ENCODE data around the gene ZBTB20. TPM values are rescaled to one million over a fixed set of nuclear protein-coding genes. Genes with fewer than 3 reads are reported as not detected.

Gene ZBTB20
- total RNA-seq, 1 donor from 2014 or later: 32.5 TPM

DNA sequence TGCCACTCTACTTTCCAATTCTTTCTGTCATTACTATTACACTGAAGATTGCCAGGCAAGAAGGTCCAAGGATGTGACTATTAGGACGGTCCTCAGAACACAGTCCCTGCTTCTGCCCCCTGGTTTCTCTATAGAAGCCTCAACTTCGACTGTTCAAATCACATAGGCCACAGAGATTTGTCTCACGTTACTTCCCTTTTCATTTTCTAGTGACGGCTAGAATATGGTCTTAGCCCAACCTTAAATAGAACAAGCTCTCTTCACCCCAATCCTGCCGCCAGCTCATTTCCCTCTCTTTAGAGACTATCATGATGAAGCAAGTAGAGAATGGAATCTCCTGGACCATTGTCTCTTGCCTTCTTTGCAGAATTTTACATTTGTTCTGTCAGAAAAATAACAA is 768.3 kb downstream of the ZBTB20 start:
- no peak for DNase-seq (ENCODE audit: low read depth)
- no peak for TF ChIP-seq CTCF (IDR thresholded peaks at IDR 0.05; ENCODE audit: insufficient read depth, low read length, poor library complexity, severe bottlenecking)
- H3K27me3 ChIP-seq (ENCODE audit: control insufficient read depth, insufficient read depth, low read length): no peaks in the 10 kb centered on the region

DNA sequence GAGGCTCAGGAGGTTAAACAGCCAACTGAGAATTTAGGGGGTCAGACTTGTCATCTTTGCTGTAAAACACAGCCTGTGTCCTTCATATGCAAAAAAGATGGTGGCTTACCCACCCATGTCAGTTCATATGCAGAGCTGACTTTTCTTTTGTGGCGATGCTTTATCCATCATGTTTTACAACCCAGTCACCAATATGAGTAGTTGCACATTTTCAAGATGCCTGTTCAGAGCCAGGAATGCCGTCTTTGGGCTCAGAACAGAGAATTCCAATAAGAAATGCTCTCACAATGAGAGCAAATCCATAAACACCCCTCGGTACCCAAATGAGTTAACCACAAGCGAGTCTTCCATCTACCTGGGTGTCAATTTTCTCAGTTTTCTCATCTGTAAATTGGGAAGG is 769.7 kb downstream of the ZBTB20 start:
- H3K36me3 ChIP-seq (ENCODE audit: control insufficient read depth, insufficient read depth, low read length): peaks cover 2% of the 10 kb centered on the region
- H3K27me3 ChIP-seq (ENCODE audit: control insufficient read depth, insufficient read depth, low read length): no peaks in the 10 kb centered on the region
- TF ChIP-seq CTCF (IDR thresholded peaks at IDR 0.05; ENCODE audit: insufficient read depth, low read length, poor library complexity, severe bottlenecking): no peak
- no peak overlapping the region for H3K4me3 ChIP-seq (ENCODE audit: low read depth, low read length)
- no peak for DNase-seq (ENCODE audit: low read depth)

More for the DNA sequence above, 768.3 kb downstream of the ZBTB20 start:
- Histone ChIP-seq H3K4me3 (ENCODE audit: low read depth, low read length) (no peak overlapping the region), H3K36me3 (ENCODE audit: control insufficient read depth, insufficient read depth, low read length) (peaks cover 2% of the 10 kb centered on the region)

- Histone ChIP-seq H3K4me3 (ENCODE audit: low read depth, low read length) (no peak overlapping the region), H3K27me3 (ENCODE audit: control insufficient read depth, insufficient read depth, low read length) (no peaks in the 10 kb centered on the region), H3K36me3 (ENCODE audit: control insufficient read depth, insufficient read depth, low read length) (peaks cover 2% of the 10 kb centered on the region)
- DNase-seq (ENCODE audit: low read depth): no peak
- no peak for TF ChIP-seq CTCF (IDR thresholded peaks at IDR 0.05; ENCODE audit: insufficient read depth, low read length, poor library complexity, severe bottlenecking)
Observed at GRCh38 chr3:114376516-114377185, 770.4 kb downstream of the ZBTB20 start.

- no peak overlapping the region for H3K4me3 ChIP-seq (ENCODE audit: low read depth, low read length)
- DNase-seq (ENCODE audit: low read depth): no peak
- H3K36me3 ChIP-seq (ENCODE audit: control insufficient read depth, insufficient read depth, low read length): peaks cover 2% of the 10 kb centered on the region
- no peak for TF ChIP-seq CTCF (IDR thresholded peaks at IDR 0.05; ENCODE audit: insufficient read depth, low read length, poor library complexity, severe bottlenecking)
- H3K27me3 ChIP-seq (ENCODE audit: control insufficient read depth, insufficient read depth, low read length): no peaks in the 10 kb centered on the region
Observed at GRCh38 chr3:114375608-114376421, 771.3 kb downstream of the ZBTB20 start.

DNA sequence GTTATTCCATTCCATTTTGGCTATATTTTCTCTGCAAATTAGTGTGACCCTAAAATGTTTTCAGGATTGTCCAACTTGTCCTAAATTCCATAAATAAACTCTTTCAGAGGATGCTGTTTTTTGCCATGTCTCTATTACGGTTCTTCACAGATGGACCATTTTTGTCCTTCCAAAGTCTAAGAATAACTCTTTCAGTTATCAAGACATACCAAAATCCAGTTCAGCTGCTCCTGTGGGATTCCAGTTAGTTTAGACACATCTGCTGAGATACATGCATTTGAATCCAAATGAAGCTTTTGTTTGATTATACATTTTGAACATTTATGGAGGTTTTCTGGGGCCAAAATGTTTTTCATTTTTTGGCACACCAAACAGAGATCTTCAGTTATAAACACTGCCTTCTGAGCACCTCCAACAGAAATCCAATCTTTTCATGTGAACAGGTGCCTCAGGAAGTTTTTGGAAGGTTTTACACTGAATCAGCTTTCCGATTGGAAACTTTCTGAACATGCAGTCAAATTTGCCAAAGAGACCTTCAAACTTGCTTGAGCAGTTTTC is 772.6 kb downstream of the ZBTB20 start:
- no peaks in the 10 kb centered on the region for H3K27me3 ChIP-seq (ENCODE audit: control insufficient read depth, insufficient read depth, low read length)
- H3K4me3 ChIP-seq (ENCODE audit: low read depth, low read length): no peak overlapping the region
- TF ChIP-seq CTCF (IDR thresholded peaks at IDR 0.05; ENCODE audit: insufficient read depth, low read length, poor library complexity, severe bottlenecking): no peak
- no peaks in the 10 kb centered on the region for H3K36me3 ChIP-seq (ENCODE audit: control insufficient read depth, insufficient read depth, low read length)
- no peak for DNase-seq (ENCODE audit: low read depth)
